HEK293 (cell line): ENCODE measurements around the gene CDH5.

Experiments used
- CTCF ChIA-PET: fragments of 350-600 bp; formaldehyde crosslinking; extraction: SDS; loops from one replicate; lab custom pipeline; 2021; ENCODE audit warnings: antibody characterized with exemption; lab: Yijun Ruan, JAX
- POLR2A ChIA-PET: fragments of 300-600 bp; formaldehyde crosslinking; extraction: SDS; loops from one replicate; lab custom pipeline; 2020; ENCODE audit warnings: antibody characterized with exemption, inconsistent platforms; lab: Yijun Ruan, JAX
- H3K27ac ChIP-seq: fragments of 200-500 bp; sonication (Bioruptor generic); 2 replicates; pipeline ENCODE4 v1.5.1; 2014; ENCODE audit warnings: low read depth, low read length, control low read depth, inconsistent platforms; ENCODE audit errors: extremely low read depth
- H3K36me3 ChIP-seq, 2 experiments: fragments of 200-500 bp in 1 of 2; sonication (Bioruptor generic) in 1 of 2; 1 replicate in 1 of 2; 2 replicates in 1 of 2; pipeline ENCODE4 v1.5.1; 2014 to 2017; ENCODE audit warnings: inconsistent platforms in 2 of 2, low read length in 2 of 2; ENCODE audit not compliant: control insufficient read depth in 2 of 2, insufficient read depth in 1 of 2
- H3K4me1 ChIP-seq: fragments of 200-500 bp; sonication (Bioruptor generic); 2 replicates; pipeline ENCODE4 v1.5.1; 2014; ENCODE audit warnings: mild to moderate bottlenecking, low read length, inconsistent platforms; ENCODE audit not compliant: control insufficient read depth, insufficient read depth
- H3K4me3 ChIP-seq: 2 replicates; pipeline ENCODE4 v1.5.1; 2011; ENCODE audit warnings: low read depth, mild to moderate bottlenecking, control low read depth, low read length, moderate library complexity
- H3K9me3 ChIP-seq: fragments of 200-500 bp; sonication (Bioruptor generic); 2 replicates; pipeline ENCODE4 v1.5.1; 2014; ENCODE audit warnings: low read depth, low read length, inconsistent platforms; ENCODE audit not compliant: control insufficient read depth, insufficient read depth
- ATF2 ChIP-seq: fragments of 450-650 bp; formaldehyde crosslinking; IDR thresholded peaks from 2 replicates; pipeline ENCODE4 v1.5.1; 2016; ENCODE audit warnings: missing biosample characterization, missing genetic modification characterization, low read depth
- EGR2 ChIP-seq: fragments of 450-650 bp; formaldehyde crosslinking; IDR thresholded peaks from 2 replicates; pipeline ENCODE4 v1.5.1; 2016; ENCODE audit warnings: low read depth, missing biosample characterization, missing genetic modification characterization
- ELK4 ChIP-seq: IDR thresholded peaks from 2 replicates; pipeline ENCODE4 v1.6.1; 2011; ENCODE audit warnings: mild to moderate bottlenecking, low read depth, low read length, borderline replicate concordance
- MYNN ChIP-seq: fragments of 450-650 bp; formaldehyde crosslinking; IDR thresholded peaks from 2 replicates; pipeline ENCODE4 v1.5.1; 2016; ENCODE audit warnings: missing biosample characterization, missing genetic modification characterization, borderline replicate concordance
- SCRT2 ChIP-seq: fragments of 450-650 bp; formaldehyde crosslinking; IDR thresholded peaks from 2 replicates; pipeline ENCODE4 v1.5.1; 2016; ENCODE audit warnings: missing biosample characterization, missing genetic modification characterization
- ZBTB11 ChIP-seq: fragments of 450-650 bp; formaldehyde crosslinking; conservative IDR thresholded peaks from 2 replicates; pipeline ENCODE4 v1.5.1; 2016; ENCODE audit warnings: low read depth, missing biosample characterization, missing genetic modification characterization
- ZFHX2 ChIP-seq: fragments of 450-650 bp; formaldehyde crosslinking; conservative IDR thresholded peaks from 2 replicates; pipeline ENCODE4 v1.5.1; 2016; ENCODE audit warnings: missing biosample characterization, missing genetic modification characterization
- ZNF169 ChIP-seq: fragments of 450-650 bp; formaldehyde crosslinking; IDR thresholded peaks from 2 replicates; pipeline ENCODE4 v1.5.1; 2016; ENCODE audit warnings: missing biosample characterization, missing genetic modification characterization
- ZNF211 ChIP-seq: fragments of 450-650 bp; formaldehyde crosslinking; IDR thresholded peaks from 2 replicates; pipeline ENCODE4 v1.5.1; 2016; ENCODE audit warnings: low read depth, missing biosample characterization, missing genetic modification characterization
- ZNF248 ChIP-seq: fragments of 450-650 bp; formaldehyde crosslinking; IDR thresholded peaks from 2 replicates; pipeline ENCODE4 v1.5.1; 2017; ENCODE audit warnings: missing biosample characterization, missing genetic modification characterization
- ZNF341 ChIP-seq: fragments of 450-650 bp; formaldehyde crosslinking; IDR thresholded peaks from 2 replicates; pipeline ENCODE4; 2016; ENCODE audit warnings: low read depth, missing biosample characterization, missing genetic modification characterization
- ZNF426 ChIP-seq: fragments of 450-650 bp; formaldehyde crosslinking; IDR thresholded peaks from 2 replicates; pipeline ENCODE4 v1.5.1; 2017; ENCODE audit warnings: missing biosample characterization, missing genetic modification characterization, mild to moderate bottlenecking, inconsistent platforms, moderate library complexity
- ZNF560 ChIP-seq: fragments of 450-650 bp; formaldehyde crosslinking; IDR thresholded peaks from 2 replicates; pipeline ENCODE4 v1.5.1; 2017; ENCODE audit warnings: missing biosample characterization, missing genetic modification characterization, borderline replicate concordance
- ZNF600 ChIP-seq: fragments of 450-650 bp; formaldehyde crosslinking; IDR thresholded peaks from 2 replicates; pipeline ENCODE4 v1.5.1; 2016; ENCODE audit warnings: missing biosample characterization, missing genetic modification characterization
- ZNF629 ChIP-seq: fragments of 450-650 bp; formaldehyde crosslinking; IDR thresholded peaks from 2 replicates; pipeline ENCODE4 v1.5.1; 2017; ENCODE audit warnings: missing biosample characterization, missing genetic modification characterization
- ZNF670 ChIP-seq: fragments of 450-650 bp; formaldehyde crosslinking; IDR thresholded peaks from 2 replicates; pipeline ENCODE4 v1.5.1; 2016; ENCODE audit warnings: missing biosample characterization, missing genetic modification characterization, low read depth
- ZNF768 ChIP-seq: fragments of 450-650 bp; formaldehyde crosslinking; IDR thresholded peaks from 2 replicates; pipeline ENCODE4 v1.5.1; 2018; ENCODE audit warnings: missing biosample characterization, mild to moderate bottlenecking, missing genetic modification characterization
- ZNF776 ChIP-seq: fragments of 450-650 bp; formaldehyde crosslinking; IDR thresholded peaks from 2 replicates; pipeline ENCODE4 v1.5.0; 2017; ENCODE audit warnings: missing biosample characterization, missing genetic modification characterization, borderline replicate concordance
- ZNF785 ChIP-seq: fragments of 450-650 bp; formaldehyde crosslinking; IDR thresholded peaks from 2 replicates; pipeline ENCODE4 v1.5.1; 2016; ENCODE audit warnings: missing biosample characterization, missing genetic modification characterization

Gene CDH5

GRCh38 chr16:66363211-66363777 lies 3.2 kb upstream of the CDH5 start (continued):
- TF ChIP-seq ELK4: no peak
- TF ChIP-seq ZNF169 (tag by site-specific recombination): no peak
- no peak for TF ChIP-seq ZNF248 (tag by site-specific recombination)
- TF ChIP-seq, all 188 proteins: peak for 0

GRCh38 chr16:66364117-66364958 lies 2.2 kb upstream of the CDH5 start:
- ChIA-PET POLR2A (interaction anchor here (0.6 kb wide), 1 partner anchor 249 kb away, joined by 6 read pairs; no protein-coding TSS in a partner anchor), CTCF (interaction anchor here (0.7 to 5.3 kb wide), 2 partner anchors 20 to 22 kb away, joined by 3 to 29 read pairs; no protein-coding TSS in a partner anchor)
- no peak overlapping the region for H3K27ac ChIP-seq
- no peaks in the 10 kb centered on the region for H3K4me1 ChIP-seq
- no peaks in the 10 kb centered on the region for H3K9me3 ChIP-seq
- no peaks in the 10 kb centered on the region for H3K36me3 ChIP-seq
- no peak for TF ChIP-seq ZNF768 (tag by site-specific recombination)
- 0 out of 2 replicates have a peak, but pooled peaks have one; percentile 39 for TF ChIP-seq ZNF341
- TF ChIP-seq MYNN (tag by site-specific recombination): no peak
- TF ChIP-seq ZBTB11 (tag by site-specific recombination): no peak
- TF ChIP-seq ZNF560 (tag by site-specific recombination): no peak
- TF ChIP-seq ZFHX2 (tag by site-specific recombination): 0 out of 2 replicates have a peak, but pooled peaks have one; percentile 35
- peak; percentile 56 for TF ChIP-seq EGR2
- TF ChIP-seq ZNF211 (tag by site-specific recombination): no peak
- TF ChIP-seq ZNF600 (tag by site-specific recombination): peak; percentile 66
- no peak overlapping the region for H3K4me3 ChIP-seq

- peak; percentile 65 for TF ChIP-seq ATF2 (tag by site-specific recombination)
- peak; percentile 34; the same call in 1 of the 2 replicates for TF ChIP-seq ZNF629
- no peak for TF ChIP-seq SCRT2
- TF ChIP-seq ZNF670 (tag by site-specific recombination): no peak
- TF ChIP-seq ZNF426: no peak
- TF ChIP-seq ZNF341: 0 out of 2 replicates have a peak, but pooled peaks have one; percentile 1
- no peak for TF ChIP-seq ZNF785 (tag by site-specific recombination)
- no peak for TF ChIP-seq ZNF776 (tag by site-specific recombination)
- no peaks in the 10 kb centered on the region for H3K4me1 ChIP-seq
- H3K9me3 ChIP-seq: no peaks in the 10 kb centered on the region
- ChIA-PET CTCF (interaction anchor here (0.6 to 5.3 kb wide), 4 partner anchors 20 to 508 kb away, joined by 3 to 29 read pairs (median 3); no protein-coding TSS in a partner anchor), POLR2A (interaction anchor here (0.6 to 0.7 kb wide), 2 partner anchors 239 to 249 kb away, joined by 3 to 6 read pairs; partner anchors contain the start of gene CMTM3)
- no peak overlapping the region for H3K27ac ChIP-seq
- no peak overlapping the region for H3K4me3 ChIP-seq
- no peaks in the 10 kb centered on the region for H3K36me3 ChIP-seq
These were observed 1.6 kb upstream of the CDH5 start for GRCh38 chr16:66364959-66365306.
